DND-41 (cell line): ENCODE measurements around the gene SLC9A4.

Experiments
- ATAC-seq: fragments of 200-7000 bp; cut with Tn5 transposase; 3 replicates; pipeline ENCODE4 v1.9.1; 2021; ENCODE audit warnings: low read depth; ENCODE audit not compliant: insufficient read depth
- DNase-seq: peaks from one replicate; pipeline ENCODE4 v3.0.0-alpha.2; 2020
- H2AFZ ChIP-seq: 2 replicates; pipeline ENCODE4 v1.6.0; 2012; ENCODE audit warnings: low read depth, low read length
- H3K27ac ChIP-seq: 2 replicates; pipeline ENCODE4 v1.5.1; 2012; ENCODE audit warnings: low read length, inconsistent platforms
- H3K27me3 ChIP-seq: fragments of 200-600 bp; sonication (generic); 2 replicates; pipeline ENCODE4 v1.6.0; 2012; ENCODE audit warnings: low read length, mild to moderate bottlenecking, inconsistent platforms; ENCODE audit not compliant: insufficient read depth, poor library complexity
- H3K36me3 ChIP-seq: 2 replicates; pipeline ENCODE4 v1.5.1; 2012; ENCODE audit warnings: low read length, inconsistent platforms; ENCODE audit not compliant: insufficient read depth
- H3K4me1 ChIP-seq: 2 replicates; pipeline ENCODE4 v1.5.1; 2012; ENCODE audit warnings: mild to moderate bottlenecking, low read length; ENCODE audit not compliant: insufficient read depth
- H3K4me2 ChIP-seq: 2 replicates; pipeline ENCODE4 v1.6.0; 2012; ENCODE audit warnings: mild to moderate bottlenecking, moderate library complexity, low read length, inconsistent platforms; ENCODE audit not compliant: insufficient read depth
- H3K4me3 ChIP-seq, 2 experiments: fragments of 200-600 bp in 1 of 2; shearing (Covaris generic) in 1 of 2; 2 replicates each; pipeline ENCODE4 v1.5.1; 2012 to 2016; ENCODE audit warnings: inconsistent platforms in 2 of 2, low read length in 2 of 2, mild to moderate bottlenecking in 2 of 2, low read depth in 1 of 2, moderate library complexity in 1 of 2
- H3K79me2 ChIP-seq: 2 replicates; pipeline ENCODE4 v1.6.0; 2012; ENCODE audit warnings: low read length, inconsistent platforms; ENCODE audit not compliant: insufficient read depth
- H3K9ac ChIP-seq: 2 replicates; pipeline ENCODE4 v1.6.0; 2012; ENCODE audit warnings: low read depth, mild to moderate bottlenecking, inconsistent platforms, low read length, moderate library complexity
- H3K9me3 ChIP-seq: 2 replicates; pipeline ENCODE4 v1.5.1; 2012; ENCODE audit warnings: low read length, moderate library complexity, mild to moderate bottlenecking, inconsistent platforms; ENCODE audit not compliant: insufficient read depth, severe bottlenecking
- H4K20me1 ChIP-seq: 2 replicates; pipeline ENCODE4 v1.6.0; 2012; ENCODE audit warnings: low read length; ENCODE audit not compliant: insufficient read depth
- EZH2 ChIP-seq: IDR thresholded peaks from 3 replicates; pipeline ENCODE4 v1.6.1; 2012; ENCODE audit warnings: borderline replicate concordance, low read depth, mild to moderate bottlenecking, moderate library complexity, low read length, inconsistent platforms; ENCODE audit not compliant: severe bottlenecking
- TF ChIP-seq, protein P1 (sequence below): IDR thresholded peaks from 2 replicates; pipeline ENCODE4 v1.5.1; 2012; ENCODE audit warnings: borderline replicate concordance, low read length, moderate library complexity, mild to moderate bottlenecking; ENCODE audit not compliant: poor library complexity, severe bottlenecking; ENCODE audit errors: extremely low read depth

The SLC9A4 gene

DNA sequence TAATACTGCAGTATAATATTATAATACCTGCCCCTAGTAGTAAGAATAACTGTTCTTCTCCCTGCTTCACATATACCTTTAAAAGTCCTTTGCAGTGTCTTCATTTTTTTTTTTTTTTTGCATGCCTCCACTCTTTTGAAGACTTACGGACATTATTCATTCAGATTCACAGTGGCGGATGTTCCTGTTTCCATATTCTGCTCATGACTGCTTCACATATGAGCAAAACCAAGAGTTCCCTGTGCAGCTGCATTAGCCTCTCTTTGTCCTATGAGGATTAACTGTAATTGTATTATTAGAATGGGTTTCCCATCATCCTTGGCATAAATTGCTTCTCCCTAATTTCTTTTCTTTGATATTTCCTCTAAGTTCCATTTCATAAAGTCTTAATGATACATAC, 37.3 kb upstream of the SLC9A4 start:
- H4K20me1 ChIP-seq = no peaks in the 10 kb centered on the region
- no peak overlapping the region for H3K4me3 ChIP-seq
- no peak overlapping the region for H2AFZ ChIP-seq
- no peak overlapping the region for H3K27ac ChIP-seq
- H3K27me3 ChIP-seq = peaks cover 5% of the 10 kb centered on the region
- DNase-seq (no peak), ATAC-seq (no peak)
- TF ChIP-seq EZH2 = no peak
- TF ChIP-seq, protein P1, sequence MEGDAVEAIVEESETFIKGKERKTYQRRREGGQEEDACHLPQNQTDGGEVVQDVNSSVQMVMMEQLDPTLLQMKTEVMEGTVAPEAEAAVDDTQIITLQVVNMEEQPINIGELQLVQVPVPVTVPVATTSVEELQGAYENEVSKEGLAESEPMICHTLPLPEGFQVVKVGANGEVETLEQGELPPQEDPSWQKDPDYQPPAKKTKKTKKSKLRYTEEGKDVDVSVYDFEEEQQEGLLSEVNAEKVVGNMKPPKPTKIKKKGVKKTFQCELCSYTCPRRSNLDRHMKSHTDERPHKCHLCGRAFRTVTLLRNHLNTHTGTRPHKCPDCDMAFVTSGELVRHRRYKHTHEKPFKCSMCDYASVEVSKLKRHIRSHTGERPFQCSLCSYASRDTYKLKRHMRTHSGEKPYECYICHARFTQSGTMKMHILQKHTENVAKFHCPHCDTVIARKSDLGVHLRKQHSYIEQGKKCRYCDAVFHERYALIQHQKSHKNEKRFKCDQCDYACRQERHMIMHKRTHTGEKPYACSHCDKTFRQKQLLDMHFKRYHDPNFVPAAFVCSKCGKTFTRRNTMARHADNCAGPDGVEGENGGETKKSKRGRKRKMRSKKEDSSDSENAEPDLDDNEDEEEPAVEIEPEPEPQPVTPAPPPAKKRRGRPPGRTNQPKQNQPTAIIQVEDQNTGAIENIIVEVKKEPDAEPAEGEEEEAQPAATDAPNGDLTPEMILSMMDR = no peak
- H3K9ac ChIP-seq = no peak overlapping the region
- no peaks in the 10 kb centered on the region for H3K4me1 ChIP-seq
- no peaks in the 10 kb centered on the region for H3K9me3 ChIP-seq
- H3K4me2 ChIP-seq = no peak overlapping the region
- H3K36me3 ChIP-seq = no peaks in the 10 kb centered on the region
- H3K79me2 ChIP-seq = no peaks in the 10 kb centered on the region

- no peak for DNase-seq
- Histone ChIP-seq H3K4me3 (no peak overlapping the region), H3K9ac (no peak overlapping the region), H3K27ac (no peak overlapping the region), H3K9me3 (no peaks in the 10 kb centered on the region), H2AFZ (no peak overlapping the region), H3K4me2 (no peak overlapping the region), H4K20me1 (no peaks in the 10 kb centered on the region), H3K4me1 (no peaks in the 10 kb centered on the region), H3K36me3 (no peaks in the 10 kb centered on the region), H3K79me2 (no peaks in the 10 kb centered on the region), H3K27me3 (peaks cover 5% of the 10 kb centered on the region)
- ATAC-seq = no peak
- TF ChIP-seq, protein P1 = no peak
- no peak for TF ChIP-seq EZH2
These were observed 36.7 kb upstream of the SLC9A4 start for GRCh38 chr2:102436323-102436722.

DNA sequence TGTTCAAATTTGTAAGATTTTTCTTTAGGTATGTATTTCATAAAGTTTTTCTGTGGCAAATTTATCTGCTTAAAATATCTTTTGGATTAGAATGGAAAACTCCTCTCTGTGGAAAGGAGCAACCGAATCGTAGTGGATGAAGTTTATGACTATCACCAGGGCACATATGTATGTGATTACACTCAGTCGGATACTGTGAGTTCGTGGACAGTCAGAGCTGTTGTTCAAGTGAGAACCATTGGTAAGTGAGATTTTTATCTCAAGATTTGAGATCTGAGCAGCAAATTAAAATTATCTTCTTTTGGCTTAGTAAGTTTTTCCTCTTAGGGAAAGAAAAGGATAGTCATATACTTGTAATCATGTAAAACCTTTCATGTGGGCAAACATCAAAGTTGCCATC, 35.9 kb upstream of the SLC9A4 start:
- Histone ChIP-seq H3K27me3 (peaks cover 5% of the 10 kb centered on the region), H3K27ac (no peak overlapping the region), H4K20me1 (no peaks in the 10 kb centered on the region), H2AFZ (no peak overlapping the region), H3K4me2 (no peak overlapping the region), H3K4me1 (no peaks in the 10 kb centered on the region), H3K36me3 (no peaks in the 10 kb centered on the region), H3K9me3 (no peaks in the 10 kb centered on the region), H3K79me2 (no peaks in the 10 kb centered on the region), H3K9ac (no peak overlapping the region), H3K4me3 (no peak overlapping the region)
- ATAC-seq = no peak
- no peak for DNase-seq
- TF ChIP-seq, protein P1 = no peak
- TF ChIP-seq EZH2 = no peak

DNA sequence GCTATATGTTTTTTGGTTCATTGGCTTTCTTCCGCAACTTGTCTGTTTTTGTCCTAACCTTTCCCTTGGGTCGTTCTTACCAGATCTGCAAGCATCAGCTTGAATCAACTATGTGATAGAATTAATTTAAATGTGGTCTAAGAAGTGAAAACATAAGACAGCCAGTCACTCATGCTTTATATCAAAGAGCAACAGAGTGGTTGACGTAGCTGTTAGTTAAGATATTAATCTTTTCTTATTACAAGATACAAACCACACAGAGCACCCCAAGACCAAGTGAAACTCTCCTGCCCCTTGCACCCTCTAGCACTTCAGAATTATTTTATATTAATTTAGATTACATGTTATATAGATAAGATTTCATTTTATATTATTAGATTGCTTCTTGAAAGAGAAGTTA, 34.9 kb upstream of the SLC9A4 start:
- no peak for ATAC-seq
- H3K36me3 ChIP-seq = no peaks in the 10 kb centered on the region
- H3K4me1 ChIP-seq = no peaks in the 10 kb centered on the region

More for the DNA sequence above, 34.9 kb upstream of the SLC9A4 start:
- Histone ChIP-seq H2AFZ (no peak overlapping the region), H3K79me2 (no peaks in the 10 kb centered on the region), H3K27me3 (peaks cover 8% of the 10 kb centered on the region), H4K20me1 (no peaks in the 10 kb centered on the region), H3K9me3 (no peaks in the 10 kb centered on the region), H3K27ac (no peak overlapping the region), H3K4me3 (no peak overlapping the region), H3K9ac (no peak overlapping the region), H3K4me2 (no peak overlapping the region)
- TF ChIP-seq EZH2 = no peak
- TF ChIP-seq, protein P1 = no peak
- no peak for DNase-seq
